Non-pigmented ciliary epithelial cell (primary cell): ENCODE data around the gene KRTAP4-11.
"Not testable (repeated sequence)": the region's sequence is repeated elsewhere in the genome, so short reads cannot be mapped to it uniquely, and the experiment has no call there.

Source experiments
- DNase-seq: peaks from one replicate; pipeline ENCODE4 v3.0.0-alpha.2; 2010; ENCODE audit warnings: low read depth

KRTAP4-11 gene

DNA sequence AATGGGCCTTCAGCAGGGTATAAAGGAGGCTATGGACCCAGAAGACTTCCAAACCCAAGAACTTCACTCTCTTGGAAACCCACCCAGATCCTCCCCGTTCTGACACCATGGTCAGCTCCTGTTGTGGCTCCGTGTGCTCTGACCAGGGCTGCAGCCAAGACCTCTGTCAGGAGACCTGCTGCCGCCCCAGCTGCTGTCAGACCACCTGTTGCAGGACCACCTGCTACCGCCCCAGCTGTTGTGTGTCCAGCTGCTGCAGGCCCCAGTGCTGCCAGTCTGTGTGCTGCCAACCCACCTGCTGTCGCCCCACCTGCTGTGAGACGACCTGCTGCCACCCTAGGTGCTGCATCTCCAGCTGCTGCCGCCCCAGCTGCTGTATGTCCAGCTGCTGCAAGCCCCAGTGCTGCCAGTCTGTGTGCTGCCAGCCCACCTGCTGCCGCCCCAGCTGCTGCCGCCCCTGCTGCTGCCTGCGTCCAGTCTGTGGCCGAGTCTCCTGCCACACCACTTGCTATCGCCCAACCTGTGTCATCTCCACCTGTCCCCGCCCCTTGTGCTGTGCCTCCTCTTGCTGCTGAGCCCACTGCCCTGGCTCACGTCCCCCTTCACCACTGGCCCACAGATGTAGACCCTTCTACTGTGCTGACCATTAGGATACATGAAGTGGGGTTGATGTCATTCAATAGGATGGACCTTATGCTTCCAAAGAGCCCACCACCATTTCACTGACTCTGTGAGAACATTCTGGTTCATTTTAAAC lies 33.9 kb downstream of the KRTAP4-11 start, which contains the start of gene KRTAP4-7:
KRTAP4-7 (plus strand) TSS at position 51 of the 757 bp plus-strand sequence; CDS start at position 108, 57 bp downstream.
- DNase-seq, result not testable (repeated sequence)

DNA sequence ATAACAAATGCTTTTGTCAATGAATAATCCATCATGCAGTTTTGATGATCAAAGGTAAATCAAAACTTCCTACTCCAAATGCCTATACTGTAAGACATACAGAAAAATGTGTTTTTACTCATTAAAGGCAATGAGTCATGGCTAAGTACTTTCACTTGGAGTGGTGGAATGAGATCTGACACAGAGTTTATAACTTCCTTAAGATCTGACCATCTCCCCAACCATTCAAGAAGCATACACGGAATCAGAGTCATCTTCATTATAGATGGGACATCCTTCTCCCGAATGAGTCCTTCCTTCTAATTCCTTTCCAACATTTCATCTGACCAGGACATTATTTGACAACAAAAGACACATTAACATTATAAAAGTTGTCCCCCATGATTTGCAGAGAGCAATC lies 34.7 kb downstream of the KRTAP4-11 start:
- not testable (repeated sequence) for DNase-seq

GRCh38 chr17:41082626-41083025 lies 35.5 kb downstream of the KRTAP4-11 start:
- DNase-seq, result no peak

DNA sequence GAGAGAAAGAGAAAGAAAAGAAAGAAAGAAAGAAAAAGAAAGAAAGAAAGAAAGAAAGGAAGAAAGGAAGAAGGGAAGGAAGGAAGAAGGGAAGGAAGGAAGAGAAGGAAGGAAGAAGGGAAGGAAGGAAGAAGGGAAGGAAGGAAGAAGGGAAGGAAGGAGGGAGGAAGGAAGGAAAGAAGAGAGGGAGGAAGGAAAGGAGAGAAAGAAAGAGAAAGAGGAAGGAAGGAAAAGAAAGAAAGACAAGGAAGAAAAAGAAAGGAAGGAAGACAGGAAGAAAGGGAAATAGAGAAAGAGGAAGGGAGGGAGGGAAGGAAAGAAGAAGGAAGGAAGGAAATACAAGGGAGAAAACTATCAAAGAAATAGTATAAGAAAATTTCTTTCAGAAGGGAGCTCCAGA lies 41.4 kb downstream of the KRTAP4-11 start:
- no peak for DNase-seq

DNA sequence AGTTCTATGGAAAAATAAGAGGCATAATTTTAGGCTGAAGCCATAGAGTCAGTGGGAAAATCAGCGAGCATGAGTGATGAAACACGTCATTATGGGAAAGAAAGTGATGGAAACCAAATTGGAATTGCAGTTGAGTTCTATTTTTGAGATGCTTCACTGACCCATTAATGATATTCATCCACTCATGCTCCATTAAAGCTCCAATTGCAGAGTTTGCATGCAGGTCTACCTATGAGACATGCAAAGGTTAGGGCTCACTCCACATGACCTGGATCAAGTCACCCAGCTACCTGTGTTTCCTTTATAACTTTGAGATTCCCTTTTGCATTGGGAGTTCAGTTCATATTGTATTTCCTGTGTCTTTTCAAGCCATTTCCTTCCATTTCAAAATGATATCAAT lies 44.5 kb downstream of the KRTAP4-11 start:
- no peak for DNase-seq

DNA sequence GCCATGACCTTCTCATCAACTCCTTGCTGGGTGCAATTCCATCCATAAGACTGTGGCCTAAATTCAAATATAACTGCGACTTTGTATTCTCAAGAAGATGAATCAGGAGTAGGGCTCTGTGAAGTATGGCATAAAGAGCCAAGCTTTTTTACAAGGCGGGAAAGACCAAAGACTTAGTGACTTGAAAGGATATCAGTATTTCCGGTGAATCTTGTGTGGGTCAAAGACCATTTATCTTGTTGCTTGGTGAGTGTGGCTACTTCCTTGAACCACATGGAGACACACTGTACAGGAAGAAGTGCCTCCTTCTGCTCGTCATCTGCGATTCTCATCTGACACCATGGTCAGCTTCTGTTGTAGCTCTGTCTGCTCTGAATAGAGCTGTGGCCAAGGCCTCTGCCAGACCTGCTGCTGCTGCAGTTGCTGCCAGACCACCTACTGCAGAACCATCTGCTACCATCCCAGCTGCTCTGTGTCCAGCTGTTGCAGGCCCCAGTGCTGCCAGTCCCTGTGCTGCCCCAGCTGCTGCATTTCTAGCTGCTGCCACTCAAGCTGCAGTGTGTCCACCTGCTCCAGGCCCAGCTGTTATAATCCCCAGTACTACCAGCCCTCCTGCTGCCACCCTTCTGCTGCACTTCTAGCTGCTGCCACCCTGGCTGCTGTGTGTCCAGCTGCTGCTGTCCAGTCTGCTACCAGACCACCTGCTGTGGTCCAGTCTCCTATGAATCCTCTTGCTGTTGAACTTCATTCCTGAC lies 46.4 kb downstream of the KRTAP4-11 start:
- no peak for DNase-seq

- no peak for DNase-seq
Measured at GRCh38 chr17:41069031-41069430, 49.1 kb downstream of the KRTAP4-11 start.

GRCh38 chr17:41067281-41067680 lies 50.9 kb downstream of the KRTAP4-11 start:
- no peak for DNase-seq
